Smooth muscle cell (in vitro differentiated cells): ENCODE measurements around the gene SAMD7. TPM values are rescaled to one million over a fixed set of nuclear protein-coding genes. Genes with fewer than 3 reads are reported as not detected.

Experiments used
- DNase-seq: peaks from one replicate; lab custom pipeline; 2025; ENCODE audit not compliant: unreplicated experiment; lab: John Stamatoyannopoulos, UW
- H2AFZ ChIP-seq: fragments of 200-600 bp; sonication (generic); 2 replicates; pipeline ENCODE4 v1.6.0; 2016; ENCODE audit warnings: antibody characterized with exemption, low read depth, mild to moderate bottlenecking
- H3F3A ChIP-seq: fragments of 200-600 bp; sonication (generic); 2 replicates; pipeline ENCODE4 v1.6.0; 2017; ENCODE audit warnings: antibody characterized with exemption, low read depth
- H3K27ac ChIP-seq: fragments of 200-600 bp; sonication (generic); 2 replicates; pipeline ENCODE4 v1.5.1; 2016; ENCODE audit warnings: low read depth, mild to moderate bottlenecking
- H3K27me3 ChIP-seq: fragments of 200-600 bp; sonication (generic); 2 replicates; pipeline ENCODE4 v1.6.1; 2016; ENCODE audit warnings: low read depth, mild to moderate bottlenecking
- H3K36me3 ChIP-seq: fragments of 200-600 bp; sonication (generic); 2 replicates; pipeline ENCODE4 v1.5.1; 2016; ENCODE audit warnings: low read depth
- H3K4me1 ChIP-seq: fragments of 200-600 bp; sonication (generic); 2 replicates; pipeline ENCODE4 v1.5.1; 2016; ENCODE audit warnings: low read depth
- H3K4me2 ChIP-seq: fragments of 200-600 bp; sonication (generic); 2 replicates; pipeline ENCODE4 v1.6.0; 2016; ENCODE audit warnings: mild to moderate bottlenecking
- H3K4me3 ChIP-seq: fragments of 200-600 bp; sonication (generic); 2 replicates; pipeline ENCODE4 v1.5.1; 2016; ENCODE audit warnings: mild to moderate bottlenecking
- H3K79me2 ChIP-seq: fragments of 200-600 bp; sonication (generic); 2 replicates; pipeline ENCODE4 v1.6.0; 2016; ENCODE audit warnings: low read depth, mild to moderate bottlenecking
- H3K9ac ChIP-seq: fragments of 200-600 bp; sonication (generic); 2 replicates; pipeline ENCODE4 v1.6.0; 2016; ENCODE audit warnings: low read depth
- H3K9me3 ChIP-seq: fragments of 200-600 bp; sonication (generic); replicated peaks from 2 replicates; pipeline ENCODE4 v1.5.1; 2016; ENCODE audit warnings: low read depth
- H4K20me1 ChIP-seq: fragments of 200-600 bp; sonication (generic); 2 replicates; pipeline ENCODE4 v1.6.0; 2016; ENCODE audit warnings: low read depth
- WGBS: methylation state at CpG from one replicate; pipeline ENCODE4 v1.1.7; 2016; ENCODE audit warnings: low lambda C conversion rate; 5-methylcytosine and 5-hydroxymethylcytosine counted together
- polyA plus RNA-seq: library from polyadenylated mRNA; unstranded; fragments of >200 nt; fragmentation: Nextera tagmentation; extraction: Ambion mirVana; gene quantifications from 2 replicates; pipeline ENCODE4 v1.2.1, GENCODE V29; 2016
- total RNA-seq: library from RNA; depleted of rRNA; stranded (reverse); fragments of >200 nt; gene quantifications from 2 replicates; pipeline ENCODE4 v1.2.3, GENCODE V29; 2014
- TF ChIP-seq, protein P1 (sequence below): fragments of 200-600 bp; sonication (generic); IDR thresholded peaks from 2 replicates; pipeline ENCODE4 v1.5.1; 2017; ENCODE audit warnings: borderline replicate concordance, mild to moderate bottlenecking, antibody characterized with exemption; ENCODE audit not compliant: insufficient read depth, poor library complexity, severe bottlenecking

Gene SAMD7, protein sequence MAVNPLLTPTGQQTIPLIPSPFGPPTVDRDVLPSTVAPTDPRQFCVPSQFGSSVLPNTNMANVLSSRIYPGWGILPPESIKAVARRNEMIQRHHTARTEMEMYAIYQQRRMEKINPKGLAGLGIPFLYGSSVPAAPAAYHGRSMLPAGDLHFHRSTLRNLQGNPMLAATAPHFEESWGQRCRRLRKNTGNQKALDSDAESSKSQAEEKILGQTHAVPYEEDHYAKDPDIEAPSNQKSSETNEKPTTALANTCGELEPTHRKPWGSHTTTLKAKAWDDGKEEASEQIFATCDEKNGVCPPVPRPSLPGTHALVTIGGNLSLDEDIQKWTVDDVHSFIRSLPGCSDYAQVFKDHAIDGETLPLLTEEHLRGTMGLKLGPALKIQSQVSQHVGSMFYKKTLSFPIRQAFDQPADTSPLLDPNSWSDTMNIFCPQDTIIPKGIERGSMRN
- total RNA-seq (not detected in 2 replicates), polyA plus RNA-seq (not detected in 2 replicates)

DNA sequence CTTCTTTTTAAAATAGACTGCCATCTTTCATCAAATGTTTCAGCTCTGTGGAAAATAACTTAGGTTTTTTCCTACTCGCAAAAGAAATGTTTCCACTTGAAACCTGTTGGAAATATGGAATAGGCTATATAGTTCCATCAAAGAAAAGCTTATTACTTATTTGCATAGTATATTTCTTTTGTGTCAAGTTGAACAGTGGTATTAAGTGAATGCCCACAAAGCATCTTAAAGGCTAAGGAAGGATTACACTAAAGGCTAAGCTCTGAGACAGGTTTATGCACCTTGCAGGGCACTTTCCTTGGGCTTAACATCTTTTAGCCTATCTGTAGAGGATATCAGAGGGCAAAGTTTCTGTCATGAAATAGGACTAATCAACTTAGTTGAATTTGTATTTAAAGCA is at the start of gene SAMD7:
Gene SAMD7 (plus strand): TSS at position 301 of the 400 bp plus-strand sequence. CDS start 7,927 bp downstream, outside the sequence.
- H3K9ac ChIP-seq, result no peak within 1 kb of the TSS
- no peaks in the 10 kb centered on the region for H3F3A ChIP-seq
- H3K4me1 ChIP-seq, result no peaks in the 10 kb centered on the region
- no peaks in the 10 kb centered on the region for H3K9me3 ChIP-seq
- H3K36me3 ChIP-seq, result no peaks in the 10 kb centered on the region
- H3K4me3 ChIP-seq, result no peak within 1 kb of the TSS
- no peak within 1 kb of the TSS for H3K4me2 ChIP-seq
- H4K20me1 ChIP-seq, result no peaks in the 10 kb centered on the region
- TF ChIP-seq, protein P1, sequence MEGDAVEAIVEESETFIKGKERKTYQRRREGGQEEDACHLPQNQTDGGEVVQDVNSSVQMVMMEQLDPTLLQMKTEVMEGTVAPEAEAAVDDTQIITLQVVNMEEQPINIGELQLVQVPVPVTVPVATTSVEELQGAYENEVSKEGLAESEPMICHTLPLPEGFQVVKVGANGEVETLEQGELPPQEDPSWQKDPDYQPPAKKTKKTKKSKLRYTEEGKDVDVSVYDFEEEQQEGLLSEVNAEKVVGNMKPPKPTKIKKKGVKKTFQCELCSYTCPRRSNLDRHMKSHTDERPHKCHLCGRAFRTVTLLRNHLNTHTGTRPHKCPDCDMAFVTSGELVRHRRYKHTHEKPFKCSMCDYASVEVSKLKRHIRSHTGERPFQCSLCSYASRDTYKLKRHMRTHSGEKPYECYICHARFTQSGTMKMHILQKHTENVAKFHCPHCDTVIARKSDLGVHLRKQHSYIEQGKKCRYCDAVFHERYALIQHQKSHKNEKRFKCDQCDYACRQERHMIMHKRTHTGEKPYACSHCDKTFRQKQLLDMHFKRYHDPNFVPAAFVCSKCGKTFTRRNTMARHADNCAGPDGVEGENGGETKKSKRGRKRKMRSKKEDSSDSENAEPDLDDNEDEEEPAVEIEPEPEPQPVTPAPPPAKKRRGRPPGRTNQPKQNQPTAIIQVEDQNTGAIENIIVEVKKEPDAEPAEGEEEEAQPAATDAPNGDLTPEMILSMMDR, result no peak
- H2AFZ ChIP-seq, result no peak within 1 kb of the TSS
- WGBS, result 90% methylated on average over 1 of the region's 1 CpG
- DNase-seq, result no peak
- no peaks in the 10 kb centered on the region for H3K27me3 ChIP-seq
- H3K27ac ChIP-seq, result no peak within 1 kb of the TSS
- no peaks in the 10 kb centered on the region for H3K79me2 ChIP-seq

DNA sequence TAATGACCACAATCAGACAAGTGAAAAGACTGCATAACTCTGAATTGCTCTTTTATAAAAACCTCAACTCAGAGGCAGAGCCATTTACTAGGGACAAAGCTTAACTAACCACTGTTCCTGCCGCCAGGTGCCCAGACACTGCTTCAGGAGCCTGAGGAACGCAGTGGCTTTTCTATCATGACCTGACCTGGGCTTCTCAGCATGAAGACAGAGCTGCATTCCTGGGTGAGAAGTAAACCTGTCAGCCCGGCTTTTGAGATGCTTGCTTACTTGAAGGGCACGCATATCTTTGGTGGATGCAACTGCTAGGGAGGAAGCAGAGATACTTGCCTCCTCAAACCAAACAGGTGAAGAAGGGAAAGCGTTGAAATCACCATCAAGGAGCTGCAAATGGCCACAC is 49.5 kb upstream of the SAMD7 start:
- WGBS, result 31% methylated on average over 5 of the region's 5 CpGs
- H3K27ac ChIP-seq, result no peak overlapping the region

DNA sequence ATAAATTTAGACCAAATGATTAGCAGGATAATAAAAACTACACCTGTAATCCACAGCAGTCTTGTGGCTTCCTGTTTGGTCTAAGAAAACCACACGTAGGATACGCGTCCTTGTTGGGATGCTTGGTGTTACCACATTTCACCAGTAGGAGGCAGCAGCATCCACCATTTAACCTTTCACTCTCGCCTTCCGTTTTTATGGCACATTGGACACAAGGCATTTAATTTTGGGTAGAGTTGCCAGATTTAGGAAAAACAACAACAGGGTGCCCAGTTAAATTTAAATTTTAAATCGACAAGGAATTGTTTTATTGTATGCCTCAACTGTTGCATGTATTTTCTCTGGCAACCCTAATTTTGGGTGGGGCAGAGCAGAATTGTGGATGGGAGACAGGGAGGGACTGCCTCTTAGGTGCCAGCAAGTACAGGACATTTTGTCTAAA is 47.9 kb upstream of the SAMD7 start:
- Histone ChIP-seq H3K4me2 (no peak overlapping the region), H3K4me1 (no peaks in the 10 kb centered on the region), H3K36me3 (no peaks in the 10 kb centered on the region), H4K20me1 (no peaks in the 10 kb centered on the region), H3K9me3 (no peaks in the 10 kb centered on the region), H3K27me3 (peaks cover 4% of the 10 kb centered on the region), H3K4me3 (no peak overlapping the region), H3K79me2 (no peaks in the 10 kb centered on the region), H3F3A (no peaks in the 10 kb centered on the region), H2AFZ (no peak overlapping the region), H3K9ac (no peak overlapping the region), H3K27ac (no peak overlapping the region)
- TF ChIP-seq, protein P1, result peak; percentile 87
- WGBS, result under 1% methylated on average over 6 of the region's 6 CpGs
- no peak for DNase-seq

More for the DNA sequence above, 49.5 kb upstream of the SAMD7 start:
- Histone ChIP-seq H3K36me3 (no peaks in the 10 kb centered on the region), H3K4me3 (no peak overlapping the region), H3K9ac (no peak overlapping the region), H3F3A (no peaks in the 10 kb centered on the region), H3K27me3 (peaks cover 10% of the 10 kb centered on the region), H3K4me1 (no peaks in the 10 kb centered on the region), H2AFZ (no peak overlapping the region), H3K4me2 (no peak overlapping the region), H3K9me3 (no peaks in the 10 kb centered on the region), H4K20me1 (no peaks in the 10 kb centered on the region), H3K79me2 (no peaks in the 10 kb centered on the region)
- TF ChIP-seq, protein P1, result no peak
- DNase-seq, result no peak
